Peyer's patch (tissue), 4 donors: ENCODE measurements around the gene NMRK1.

ENCODE experiments used
- POLR2A ChIP-seq, 2 donors: fragments of 450-650 bp; IDR thresholded peaks; one replicate each; pipeline ENCODE4 v1.5.1; 2017; ENCODE audit warnings: antibody characterized with exemption in 2 of 2, mild to moderate bottlenecking in 2 of 2, moderate library complexity in 2 of 2
- TF ChIP-seq, protein P1 (sequence below), 6 experiments: fragments of 450-650 bp in 4 of 6; fragments of 200-600 bp in 2 of 6; sonication (generic) in 1 of 6; IDR thresholded peaks; one replicate each; pipeline ENCODE4 v1.5.1; 2017 to 2019; ENCODE audit warnings: antibody characterized with exemption in 6 of 6, mild to moderate bottlenecking in 3 of 6, moderate library complexity in 1 of 6

DNA sequence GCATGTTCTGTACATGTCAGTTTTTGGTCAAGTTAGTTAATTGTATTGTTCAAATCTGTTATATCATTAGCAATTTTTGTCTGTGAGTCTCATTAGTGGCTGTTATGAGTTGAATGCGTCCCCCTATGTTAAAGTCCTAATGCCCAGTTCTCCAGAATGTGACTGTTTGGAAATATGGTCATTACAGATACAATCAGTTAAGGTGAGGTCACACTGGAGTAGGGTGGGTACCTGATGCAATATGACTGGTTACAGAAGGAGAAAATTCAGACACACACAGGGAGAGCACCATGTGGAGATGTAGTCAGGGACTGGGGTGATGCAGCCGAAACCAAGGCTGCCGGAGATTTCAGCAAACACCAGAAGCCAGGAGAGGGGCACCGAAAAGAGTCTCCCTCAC lies 15.1 kb downstream of the NMRK1 start:
- TF ChIP-seq, protein P1, sequence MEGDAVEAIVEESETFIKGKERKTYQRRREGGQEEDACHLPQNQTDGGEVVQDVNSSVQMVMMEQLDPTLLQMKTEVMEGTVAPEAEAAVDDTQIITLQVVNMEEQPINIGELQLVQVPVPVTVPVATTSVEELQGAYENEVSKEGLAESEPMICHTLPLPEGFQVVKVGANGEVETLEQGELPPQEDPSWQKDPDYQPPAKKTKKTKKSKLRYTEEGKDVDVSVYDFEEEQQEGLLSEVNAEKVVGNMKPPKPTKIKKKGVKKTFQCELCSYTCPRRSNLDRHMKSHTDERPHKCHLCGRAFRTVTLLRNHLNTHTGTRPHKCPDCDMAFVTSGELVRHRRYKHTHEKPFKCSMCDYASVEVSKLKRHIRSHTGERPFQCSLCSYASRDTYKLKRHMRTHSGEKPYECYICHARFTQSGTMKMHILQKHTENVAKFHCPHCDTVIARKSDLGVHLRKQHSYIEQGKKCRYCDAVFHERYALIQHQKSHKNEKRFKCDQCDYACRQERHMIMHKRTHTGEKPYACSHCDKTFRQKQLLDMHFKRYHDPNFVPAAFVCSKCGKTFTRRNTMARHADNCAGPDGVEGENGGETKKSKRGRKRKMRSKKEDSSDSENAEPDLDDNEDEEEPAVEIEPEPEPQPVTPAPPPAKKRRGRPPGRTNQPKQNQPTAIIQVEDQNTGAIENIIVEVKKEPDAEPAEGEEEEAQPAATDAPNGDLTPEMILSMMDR (IDR thresholded peaks at IDR 0.05), result no peak
- no peak for TF ChIP-seq POLR2A (IDR thresholded peaks at IDR 0.05)
